ENCODE data around the gene CLDN6.

The CLDN6 gene

DNA sequence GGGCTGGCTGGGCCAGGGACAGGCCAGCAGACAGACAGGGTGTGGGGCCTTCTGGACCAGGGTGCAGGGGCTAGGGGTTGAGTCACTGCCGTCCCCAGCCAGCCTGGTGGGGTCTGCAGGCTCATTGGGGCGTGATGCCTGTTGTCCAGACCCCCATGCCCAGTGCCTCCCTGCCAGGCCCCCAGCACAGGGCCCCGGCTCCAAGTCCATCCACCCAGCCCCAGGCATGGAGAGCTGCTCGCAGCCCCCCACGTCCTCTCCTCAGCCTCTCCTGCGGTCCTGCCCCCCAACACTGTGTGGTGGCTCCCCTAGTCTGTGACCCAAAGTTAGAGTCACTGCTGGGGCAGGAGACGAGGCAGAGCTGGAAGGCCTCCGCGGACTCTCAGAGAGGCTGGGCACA lies 30.7 kb downstream of the CLDN6 start:
- DNase-seq (ENCODE audit: low spot score), result no peak

DNA sequence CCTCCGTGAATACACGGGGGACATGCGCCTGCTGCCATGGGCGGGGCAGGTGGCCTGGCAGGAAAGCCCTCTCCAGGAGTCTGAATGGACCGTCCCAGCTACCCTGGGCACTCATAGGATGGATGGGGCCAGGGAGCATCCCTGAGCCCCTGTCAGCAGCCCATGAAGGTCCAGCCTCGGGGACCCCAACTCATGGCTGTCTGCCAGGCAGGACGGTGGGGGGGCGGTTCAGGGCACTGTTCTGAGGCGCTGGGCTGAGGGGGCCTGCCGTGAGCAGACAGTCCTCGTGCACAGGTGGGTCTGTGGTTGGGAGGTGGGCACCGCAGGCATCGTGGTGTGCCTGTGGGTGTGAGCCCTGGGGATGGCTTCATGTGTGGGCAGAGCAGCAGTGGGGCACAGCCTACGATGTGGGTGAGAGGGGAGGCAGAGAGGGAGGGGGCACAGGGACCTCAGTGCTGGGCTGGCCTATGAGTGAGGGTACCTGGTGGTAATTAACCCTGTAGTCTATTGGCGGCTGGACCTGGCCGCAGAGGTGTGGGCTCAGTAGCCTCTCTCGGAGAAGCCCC lies 31.3 kb downstream of the CLDN6 start:
- no peak for DNase-seq (ENCODE audit: low spot score)

- DNase-seq (ENCODE audit: low spot score), result no peak
Measured at GRCh38 chr16:2985893-2986355, 32.1 kb downstream of the CLDN6 start.

DNA sequence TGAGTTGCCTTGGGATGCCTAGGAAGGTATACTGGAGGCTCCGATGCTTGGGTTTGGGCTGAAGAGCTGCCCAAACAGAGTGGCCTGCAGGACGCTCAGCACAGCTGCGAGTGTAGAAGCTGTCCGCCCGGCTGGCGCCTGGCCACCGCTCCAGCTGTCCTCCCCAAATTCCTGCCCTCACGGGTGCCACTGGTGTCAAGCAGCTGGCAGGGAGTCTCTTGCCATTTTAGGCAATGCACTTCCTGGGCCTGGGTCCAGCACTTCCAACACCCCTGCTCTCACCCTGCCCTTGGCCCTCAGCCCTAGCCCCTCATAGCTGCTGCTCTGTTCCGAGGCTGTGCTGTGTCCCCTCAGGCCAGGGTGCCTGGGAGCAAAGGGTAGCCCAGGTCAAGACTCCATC lies 32.5 kb downstream of the CLDN6 start:
- no peak for DNase-seq (ENCODE audit: low spot score)

- DNase-seq (ENCODE audit: low spot score), result peak; percentile 72
Measured at GRCh38 chr16:2983706-2984136, 34.3 kb downstream of the CLDN6 start.

DNA sequence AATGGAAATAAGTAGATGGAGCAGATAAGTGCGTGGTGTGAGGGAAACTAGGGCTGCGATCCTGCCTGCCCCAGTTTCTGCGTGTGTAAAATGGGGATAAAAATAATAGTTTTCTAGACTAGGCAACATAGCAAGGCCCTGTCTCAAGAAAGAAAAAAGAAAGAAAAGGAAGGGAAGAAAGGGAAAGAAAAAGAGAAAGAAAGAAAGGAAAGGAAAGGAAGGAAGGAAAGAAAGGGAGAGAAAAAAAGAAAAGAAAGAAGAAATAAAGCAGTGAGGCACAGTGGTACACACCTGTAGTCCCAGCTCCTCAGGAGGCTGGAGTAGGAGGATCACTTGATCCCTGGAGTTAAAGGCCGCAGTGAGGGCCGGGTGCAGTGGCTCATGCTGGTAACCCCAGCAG lies 35.6 kb downstream of the CLDN6 start:
- DNase-seq (ENCODE audit: low spot score), result no peak

GRCh38 chr16:2981899-2982250 lies 36.1 kb downstream of the CLDN6 start:
- no peak for DNase-seq (ENCODE audit: low spot score)

DNA sequence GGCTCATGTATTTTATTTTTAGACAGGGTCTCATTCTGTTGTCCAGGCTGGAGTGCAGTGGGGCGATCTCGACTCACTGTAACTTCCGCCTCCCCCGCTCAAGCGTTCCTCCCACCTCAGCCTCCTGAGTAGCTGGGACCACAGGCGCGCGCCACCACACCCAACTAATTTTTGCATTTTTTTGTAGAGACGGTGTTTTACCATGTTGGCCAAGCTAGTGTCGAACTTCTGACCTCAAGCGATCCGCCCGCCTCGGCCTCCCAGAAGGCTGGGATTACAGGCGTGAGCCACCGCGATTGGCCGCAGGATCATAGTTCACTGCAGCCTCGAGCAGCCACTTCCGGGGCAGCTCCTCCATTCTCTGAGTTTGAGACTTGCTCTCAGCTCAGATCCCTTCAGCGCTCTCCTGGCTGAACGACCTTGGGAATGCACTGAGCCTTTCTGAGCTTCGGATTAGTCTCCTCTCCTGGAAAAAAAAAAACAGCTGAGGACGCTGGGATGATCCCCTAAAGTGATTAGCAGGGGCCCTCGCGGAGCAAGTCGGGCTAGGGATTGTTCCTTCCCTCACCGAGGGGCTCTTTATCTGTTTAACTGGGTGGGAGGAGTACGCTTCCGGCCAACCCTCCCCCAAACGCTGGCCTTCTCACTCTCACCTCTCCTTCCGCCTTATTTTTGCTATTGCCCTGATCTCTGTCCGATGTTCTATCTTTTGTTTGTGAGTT lies 36.6 kb downstream of the CLDN6 start:
- DNase-seq (ENCODE audit: low spot score), result no peak

- DNase-seq (ENCODE audit: low spot score), result peak; percentile 81
Measured at GRCh38 chr16:2980227-2981176, 37.5 kb downstream of the CLDN6 start, which contains the start of gene PKMYT1. Gene PKMYT1 (minus strand): TSS chr16:2980446. CDS start chr16:2979657, 789 bp downstream.

DNA sequence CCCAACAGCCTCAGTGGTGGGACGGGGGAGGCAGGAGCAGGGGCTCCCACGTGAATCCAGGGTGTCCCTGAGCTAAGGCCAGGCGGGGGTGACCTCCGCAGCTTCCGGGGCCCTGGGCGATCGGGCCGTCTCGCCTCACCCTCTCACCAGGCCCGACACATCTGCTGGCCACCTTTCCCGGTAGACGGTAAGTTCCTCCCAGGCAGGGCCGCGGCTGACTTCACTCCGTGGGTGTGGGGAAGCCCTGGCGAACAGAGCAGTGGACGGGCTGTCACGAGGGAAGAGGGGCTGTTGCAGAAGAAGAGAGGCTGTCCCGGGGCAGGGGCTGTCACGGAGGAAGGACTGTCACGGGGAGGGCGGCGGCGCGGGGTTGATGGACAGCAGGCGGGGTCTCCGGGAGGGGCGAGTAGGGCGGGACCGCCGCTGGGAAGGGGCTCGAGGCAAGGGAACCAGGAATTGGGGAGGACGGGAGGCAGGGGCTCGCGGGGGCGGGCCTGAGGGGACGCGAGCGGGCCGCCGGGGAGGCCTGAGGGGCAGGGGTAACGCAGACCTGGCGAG lies 38.2 kb downstream of the CLDN6 start:
- DNase-seq (ENCODE audit: low spot score), result no peak

- no peak for DNase-seq (ENCODE audit: low spot score)
Measured at GRCh38 chr16:2977440-2977839, 40.5 kb downstream of the CLDN6 start.

GRCh38 chr16:2976673-2977072 lies 41.3 kb downstream of the CLDN6 start:
- DNase-seq (ENCODE audit: low spot score), result no peak

GRCh38 chr16:2976201-2976600 lies 41.8 kb downstream of the CLDN6 start:
- no peak for DNase-seq (ENCODE audit: low spot score)

DNA sequence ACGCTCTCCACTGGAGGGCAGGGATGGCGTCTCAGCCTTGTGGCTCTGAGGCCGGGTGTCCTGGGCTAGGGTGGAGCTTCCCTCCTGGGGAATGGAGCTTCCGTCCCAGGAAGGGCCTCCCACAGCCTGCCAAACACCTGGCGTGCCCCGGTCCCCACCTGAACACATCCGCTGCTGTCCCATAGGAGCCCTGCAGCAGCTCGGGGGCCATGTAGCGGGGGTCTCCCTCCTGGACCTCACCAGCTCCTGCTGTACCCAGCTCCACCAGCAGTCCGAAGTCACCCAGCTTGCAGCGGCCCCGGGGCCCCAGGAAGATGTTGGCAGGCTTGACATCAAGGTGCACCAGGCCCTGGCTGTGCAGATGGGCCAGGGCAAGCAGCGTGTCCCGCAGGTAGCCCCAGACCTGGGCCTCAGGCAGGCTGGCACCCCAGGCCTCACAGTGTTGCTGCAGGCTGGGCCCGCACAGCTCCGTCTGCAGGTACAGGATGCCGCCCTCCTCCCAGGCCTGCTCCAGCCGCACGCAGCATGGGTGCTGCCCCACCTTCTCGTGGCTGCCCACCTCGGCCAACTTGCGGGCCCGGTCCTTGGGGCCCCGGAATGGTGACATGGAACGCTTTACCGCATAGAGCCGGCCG lies 42.7 kb downstream of the CLDN6 start:
- DNase-seq (ENCODE audit: low spot score), result no peak

DNA sequence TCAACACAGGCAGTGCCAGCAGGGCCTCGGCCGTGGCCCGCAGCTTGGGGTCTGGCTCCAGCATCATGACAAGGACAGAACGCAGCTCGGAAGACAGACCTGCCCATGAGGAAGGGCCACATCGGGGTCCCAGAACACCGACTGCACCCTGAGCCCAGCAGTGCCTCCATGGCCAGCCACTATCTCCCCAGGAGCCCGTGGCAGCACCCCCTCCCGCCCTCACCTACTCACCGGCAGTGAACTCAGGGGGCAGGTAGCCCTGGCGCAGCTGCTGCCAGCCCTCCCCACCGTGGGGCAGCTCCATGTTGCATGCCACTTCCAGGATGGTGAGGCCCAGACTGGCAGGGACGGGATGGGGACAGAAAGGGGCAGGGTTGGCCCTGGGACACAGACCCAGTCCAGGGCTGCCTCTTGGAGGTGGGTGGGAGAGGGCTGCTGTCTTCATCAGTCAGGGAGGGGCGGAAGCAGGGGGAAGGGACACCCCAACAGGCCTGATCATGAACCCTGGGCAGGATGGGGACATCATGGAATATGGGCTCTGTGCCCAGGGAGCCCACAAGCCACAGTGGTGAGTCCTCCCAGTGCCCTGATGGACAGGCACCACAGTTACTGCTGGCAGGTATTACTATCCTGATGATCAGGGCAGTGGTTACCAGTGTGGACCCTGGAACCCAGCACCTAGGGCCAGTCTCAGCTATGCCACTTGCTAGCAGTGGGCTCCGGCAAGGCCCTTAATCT lies 43.5 kb downstream of the CLDN6 start:
- DNase-seq (ENCODE audit: low spot score), result no peak

- DNase-seq (ENCODE audit: low spot score), result no peak
Measured at GRCh38 chr16:2973605-2974318, 44.2 kb downstream of the CLDN6 start.

DNA sequence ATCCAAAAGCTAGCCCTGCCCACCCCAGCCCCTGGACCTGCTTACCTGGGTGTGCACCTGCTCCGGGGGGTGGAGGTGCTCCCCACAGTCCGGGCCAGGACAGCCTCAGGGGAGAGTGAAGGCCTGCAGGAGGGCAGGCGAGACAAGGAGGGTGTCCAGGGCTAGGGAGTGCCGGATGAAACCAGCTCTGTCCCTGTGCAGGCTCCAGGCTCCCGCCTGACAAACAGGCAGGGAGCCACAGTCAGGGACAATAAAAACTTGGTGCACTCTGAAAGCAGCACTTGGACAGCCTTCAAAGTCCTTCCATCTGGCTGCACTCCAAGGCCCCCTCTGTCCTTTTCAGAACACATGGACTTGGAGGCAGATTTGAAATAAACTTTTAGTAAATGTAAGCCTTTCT lies 44.9 kb downstream of the CLDN6 start:
- no peak for DNase-seq (ENCODE audit: low spot score)

DNA sequence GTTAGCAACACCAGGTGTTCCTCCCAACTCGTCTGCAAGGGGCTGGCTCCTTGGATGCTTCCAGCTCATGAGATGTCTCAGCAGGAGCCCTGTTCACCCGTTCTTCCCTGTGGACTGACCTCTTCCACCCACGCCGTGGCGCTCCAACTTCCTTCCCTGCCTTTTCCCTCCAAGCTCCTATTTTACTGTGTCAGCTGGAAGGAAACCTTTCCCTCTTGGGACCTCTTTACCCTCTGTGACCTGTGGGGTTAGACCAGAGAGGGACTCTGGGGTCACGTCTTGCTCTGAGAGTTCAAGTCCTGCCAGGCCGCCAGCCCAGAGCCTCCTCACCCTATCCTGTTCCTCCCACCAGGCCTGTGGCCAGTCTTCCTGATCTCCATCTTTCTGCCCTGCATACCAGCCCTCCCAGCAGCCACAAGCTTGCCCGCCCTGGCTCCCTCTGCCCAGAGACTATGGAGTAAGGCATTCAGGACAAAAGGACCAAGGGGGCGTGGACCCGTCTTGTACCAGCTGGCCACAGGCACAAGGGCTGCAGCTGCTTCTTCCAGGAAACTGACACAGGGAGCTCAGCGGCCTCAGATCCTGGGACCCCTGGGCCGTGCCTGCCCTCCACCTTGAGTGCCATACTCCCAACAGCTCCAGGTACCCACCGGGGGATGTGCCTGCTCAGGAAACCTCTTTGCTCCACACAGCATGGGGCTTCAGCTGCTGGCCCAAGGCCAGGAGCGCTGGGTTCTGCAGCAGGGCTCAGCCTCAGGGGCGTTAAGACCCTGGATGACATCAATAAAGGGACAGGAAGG lies 45.8 kb downstream of the CLDN6 start:
- DNase-seq (ENCODE audit: low spot score), result no peak

GRCh38 chr16:2971134-2971984 lies 46.6 kb downstream of the CLDN6 start:
- no peak for DNase-seq (ENCODE audit: low spot score)

Measured in SW480 (cell line).